HL-60 (cell line): Measurements from ENCODE around the gene SNTG2.

Experiments used
- DNase-seq, 2 experiments: peaks; one replicate each; pipeline ENCODE4 v3.0.0-alpha.2; 2010 to 2020; ENCODE audit warnings: low read depth in 1 of 2, low spot score in 1 of 2
- H3K27ac ChIP-seq: fragments of 250-450 bp; sonication (Bioruptor Pico); replicated peaks from 2 replicates; pipeline ENCODE4 v1.5.1; 2020; ENCODE audit warnings: mild to moderate bottlenecking, moderate library complexity
- H3K27me3 ChIP-seq: fragments of 250-450 bp; sonication (Bioruptor Pico); 2 replicates; pipeline ENCODE4 v1.5.1; 2021; ENCODE audit warnings: mild to moderate bottlenecking, moderate library complexity; ENCODE audit not compliant: insufficient read depth, poor library complexity, severe bottlenecking
- H3K4me3 ChIP-seq: replicated peaks from 2 replicates; pipeline ENCODE4 v1.5.1; 2011; ENCODE audit warnings: mild to moderate bottlenecking, control low read depth, low read length; ENCODE audit not compliant: insufficient read depth
- GABPA ChIP-seq: IDR thresholded peaks from 2 replicates; pipeline ENCODE4 v1.6.1; 2012; ENCODE audit warnings: low read depth
- POLR2AphosphoS5 ChIP-seq: IDR thresholded peaks from 2 replicates; pipeline ENCODE4 v1.6.1; 2012; ENCODE audit warnings: low read depth
- SPI1 ChIP-seq: IDR thresholded peaks from 2 replicates; pipeline ENCODE4 v1.6.1; 2012; ENCODE audit warnings: low read depth, mild to moderate bottlenecking, borderline replicate concordance
- TF ChIP-seq, protein P1 (sequence below): IDR thresholded peaks from 2 replicates; pipeline ENCODE4 v1.6.1; 2012; ENCODE audit warnings: low read depth; ENCODE audit not compliant: insufficient replicate concordance
- TF ChIP-seq, protein P2 (sequence below): IDR thresholded peaks from one replicate; pipeline ENCODE4 v1.5.1; 2011; ENCODE audit warnings: low read length, control low read depth, inconsistent platforms; ENCODE audit not compliant: insufficient read depth

SNTG2 gene

GRCh38 chr2:1360144-1360543 is 409.5 kb downstream of the SNTG2 start:
- Histone ChIP-seq H3K27ac (no peak overlapping the region), H3K27me3 (no peaks in the 10 kb centered on the region), H3K4me3 (no peak overlapping the region)
- TF ChIP-seq POLR2AphosphoS5 = no peak
- TF ChIP-seq, protein P1, sequence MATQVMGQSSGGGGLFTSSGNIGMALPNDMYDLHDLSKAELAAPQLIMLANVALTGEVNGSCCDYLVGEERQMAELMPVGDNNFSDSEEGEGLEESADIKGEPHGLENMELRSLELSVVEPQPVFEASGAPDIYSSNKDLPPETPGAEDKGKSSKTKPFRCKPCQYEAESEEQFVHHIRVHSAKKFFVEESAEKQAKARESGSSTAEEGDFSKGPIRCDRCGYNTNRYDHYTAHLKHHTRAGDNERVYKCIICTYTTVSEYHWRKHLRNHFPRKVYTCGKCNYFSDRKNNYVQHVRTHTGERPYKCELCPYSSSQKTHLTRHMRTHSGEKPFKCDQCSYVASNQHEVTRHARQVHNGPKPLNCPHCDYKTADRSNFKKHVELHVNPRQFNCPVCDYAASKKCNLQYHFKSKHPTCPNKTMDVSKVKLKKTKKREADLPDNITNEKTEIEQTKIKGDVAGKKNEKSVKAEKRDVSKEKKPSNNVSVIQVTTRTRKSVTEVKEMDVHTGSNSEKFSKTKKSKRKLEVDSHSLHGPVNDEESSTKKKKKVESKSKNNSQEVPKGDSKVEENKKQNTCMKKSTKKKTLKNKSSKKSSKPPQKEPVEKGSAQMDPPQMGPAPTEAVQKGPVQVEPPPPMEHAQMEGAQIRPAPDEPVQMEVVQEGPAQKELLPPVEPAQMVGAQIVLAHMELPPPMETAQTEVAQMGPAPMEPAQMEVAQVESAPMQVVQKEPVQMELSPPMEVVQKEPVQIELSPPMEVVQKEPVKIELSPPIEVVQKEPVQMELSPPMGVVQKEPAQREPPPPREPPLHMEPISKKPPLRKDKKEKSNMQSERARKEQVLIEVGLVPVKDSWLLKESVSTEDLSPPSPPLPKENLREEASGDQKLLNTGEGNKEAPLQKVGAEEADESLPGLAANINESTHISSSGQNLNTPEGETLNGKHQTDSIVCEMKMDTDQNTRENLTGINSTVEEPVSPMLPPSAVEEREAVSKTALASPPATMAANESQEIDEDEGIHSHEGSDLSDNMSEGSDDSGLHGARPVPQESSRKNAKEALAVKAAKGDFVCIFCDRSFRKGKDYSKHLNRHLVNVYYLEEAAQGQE = no peak
- no peak for TF ChIP-seq SPI1
- TF ChIP-seq, protein P2, sequence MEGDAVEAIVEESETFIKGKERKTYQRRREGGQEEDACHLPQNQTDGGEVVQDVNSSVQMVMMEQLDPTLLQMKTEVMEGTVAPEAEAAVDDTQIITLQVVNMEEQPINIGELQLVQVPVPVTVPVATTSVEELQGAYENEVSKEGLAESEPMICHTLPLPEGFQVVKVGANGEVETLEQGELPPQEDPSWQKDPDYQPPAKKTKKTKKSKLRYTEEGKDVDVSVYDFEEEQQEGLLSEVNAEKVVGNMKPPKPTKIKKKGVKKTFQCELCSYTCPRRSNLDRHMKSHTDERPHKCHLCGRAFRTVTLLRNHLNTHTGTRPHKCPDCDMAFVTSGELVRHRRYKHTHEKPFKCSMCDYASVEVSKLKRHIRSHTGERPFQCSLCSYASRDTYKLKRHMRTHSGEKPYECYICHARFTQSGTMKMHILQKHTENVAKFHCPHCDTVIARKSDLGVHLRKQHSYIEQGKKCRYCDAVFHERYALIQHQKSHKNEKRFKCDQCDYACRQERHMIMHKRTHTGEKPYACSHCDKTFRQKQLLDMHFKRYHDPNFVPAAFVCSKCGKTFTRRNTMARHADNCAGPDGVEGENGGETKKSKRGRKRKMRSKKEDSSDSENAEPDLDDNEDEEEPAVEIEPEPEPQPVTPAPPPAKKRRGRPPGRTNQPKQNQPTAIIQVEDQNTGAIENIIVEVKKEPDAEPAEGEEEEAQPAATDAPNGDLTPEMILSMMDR = no peak
- TF ChIP-seq GABPA = no peak
- DNase-seq = no peak

DNA sequence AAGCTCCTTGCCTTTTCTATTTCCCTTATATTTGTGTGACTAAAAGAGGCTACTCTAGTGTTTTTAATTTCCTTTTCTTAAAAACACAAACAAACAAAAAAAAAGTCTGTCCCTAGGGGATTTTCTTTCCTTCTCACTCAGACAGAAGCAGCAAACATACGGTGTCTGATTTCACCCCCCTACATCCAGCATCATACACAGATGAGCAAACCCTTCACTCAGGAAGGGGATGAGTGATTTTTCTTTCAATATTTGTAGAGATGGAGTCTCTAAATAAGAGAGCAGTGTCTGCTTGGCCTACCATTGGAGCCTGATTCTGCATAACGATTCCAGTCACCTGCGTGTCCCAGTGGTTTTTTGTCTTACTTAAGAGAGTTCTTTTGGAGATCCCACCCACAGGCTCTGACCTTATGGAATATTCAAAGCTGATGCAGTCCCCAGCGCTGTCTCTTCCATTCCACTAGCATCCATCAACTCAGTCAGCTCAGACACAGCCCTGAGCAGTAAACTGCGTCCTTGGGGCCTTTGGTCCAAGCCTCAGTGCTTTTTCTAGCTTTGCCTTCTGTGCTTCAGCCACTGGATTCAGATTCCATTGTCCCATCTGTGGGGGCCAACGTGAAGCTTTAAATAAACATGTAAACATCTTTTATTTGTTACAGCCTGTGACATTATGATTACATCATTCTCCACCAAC is 410.1 kb downstream of the SNTG2 start:
- H3K27ac ChIP-seq = no peak overlapping the region
- H3K4me3 ChIP-seq = no peak overlapping the region
- DNase-seq = no peak
- TF ChIP-seq GABPA (no peak), POLR2AphosphoS5 (no peak), SPI1 (no peak)
- TF ChIP-seq, protein P2 = no peak
- TF ChIP-seq, protein P1 = no peak
- H3K27me3 ChIP-seq = no peaks in the 10 kb centered on the region

DNA sequence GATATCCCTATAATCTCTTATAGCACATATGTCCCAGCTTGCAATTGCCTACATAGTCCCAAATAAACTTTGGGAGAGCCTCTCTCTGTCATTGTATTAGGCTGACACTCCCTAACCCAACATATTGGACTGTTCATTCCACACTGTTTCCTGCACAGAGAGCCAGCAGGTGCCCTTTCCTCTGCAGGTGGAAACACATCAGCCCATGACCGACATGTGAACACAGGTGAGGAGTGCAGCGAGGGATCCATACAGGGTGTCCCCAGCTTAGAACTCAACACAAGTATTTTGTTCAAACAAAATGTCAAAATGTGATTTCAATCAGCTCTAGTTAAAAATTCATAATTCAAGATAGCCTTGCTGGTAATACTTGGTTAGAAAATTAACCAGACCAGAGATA is 412.7 kb downstream of the SNTG2 start:
- DNase-seq = no peak
- Histone ChIP-seq H3K27ac (no peak overlapping the region), H3K4me3 (no peak overlapping the region), H3K27me3 (no peaks in the 10 kb centered on the region)
- TF ChIP-seq GABPA (no peak), SPI1 (no peak), POLR2AphosphoS5 (no peak)
- TF ChIP-seq, protein P2 = no peak
- TF ChIP-seq, protein P1 = no peak
